Kidney epithelial cell (primary cell): Measurements from ENCODE around the gene AKR1B1. TPM values are rescaled to one million over a fixed set of nuclear protein-coding genes. Genes with fewer than 3 reads are reported as not detected.

Experiments used
- DNase-seq: peaks from one replicate; pipeline ENCODE4 v3.0.0-alpha.2; 2010; ENCODE audit warnings: low read depth
- H3K27me3 ChIP-seq: 2 replicates; pipeline ENCODE4 v1.6.0; 2011; ENCODE audit warnings: low read length; ENCODE audit not compliant: control insufficient read depth, insufficient read depth
- H3K36me3 ChIP-seq: 2 replicates; pipeline ENCODE4 v1.5.1; 2011; ENCODE audit warnings: low read length; ENCODE audit not compliant: control insufficient read depth, insufficient read depth
- H3K4me3 ChIP-seq: 2 replicates; pipeline ENCODE4 v1.5.1; 2011; ENCODE audit warnings: low read depth, mild to moderate bottlenecking, control low read depth, low read length
- total RNA-seq: library from RNA; depleted of rRNA; stranded (reverse); fragments of >200 nt; gene quantifications from 2 replicates; pipeline ENCODE4 v1.2.3, GENCODE V29; 2015
- TF ChIP-seq, protein P1 (sequence below): IDR thresholded peaks from 2 replicates; pipeline ENCODE4 v1.5.1; 2011; ENCODE audit warnings: mild to moderate bottlenecking, moderate library complexity, low read length, control low read depth, inconsistent platforms; ENCODE audit not compliant: insufficient read depth, poor library complexity, severe bottlenecking

The AKR1B1 gene
- total RNA-seq, 1 donor from 2014 or later: 80.0 TPM

DNA sequence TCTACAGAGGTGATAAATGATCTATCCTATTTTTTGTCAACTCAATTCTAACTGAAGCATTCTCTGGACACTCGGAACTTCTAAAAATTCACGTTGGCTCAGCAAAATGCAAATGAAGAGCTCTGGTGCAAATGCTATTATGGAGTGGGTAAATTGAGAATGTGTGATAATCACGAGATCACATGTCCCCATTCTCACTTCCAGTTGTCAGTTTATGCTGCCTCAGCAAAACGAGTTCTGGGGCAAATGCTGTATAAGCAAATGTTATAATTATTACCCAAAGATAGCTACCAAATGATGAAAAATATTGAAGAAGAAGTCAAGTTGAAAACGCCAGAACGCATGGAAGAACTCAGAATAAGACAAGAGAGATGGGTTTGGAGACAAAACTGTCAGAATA lies 29.4 kb downstream of the AKR1B1 start:
- no peak overlapping the region for H3K4me3 ChIP-seq
- no peak for DNase-seq
- TF ChIP-seq, protein P1, sequence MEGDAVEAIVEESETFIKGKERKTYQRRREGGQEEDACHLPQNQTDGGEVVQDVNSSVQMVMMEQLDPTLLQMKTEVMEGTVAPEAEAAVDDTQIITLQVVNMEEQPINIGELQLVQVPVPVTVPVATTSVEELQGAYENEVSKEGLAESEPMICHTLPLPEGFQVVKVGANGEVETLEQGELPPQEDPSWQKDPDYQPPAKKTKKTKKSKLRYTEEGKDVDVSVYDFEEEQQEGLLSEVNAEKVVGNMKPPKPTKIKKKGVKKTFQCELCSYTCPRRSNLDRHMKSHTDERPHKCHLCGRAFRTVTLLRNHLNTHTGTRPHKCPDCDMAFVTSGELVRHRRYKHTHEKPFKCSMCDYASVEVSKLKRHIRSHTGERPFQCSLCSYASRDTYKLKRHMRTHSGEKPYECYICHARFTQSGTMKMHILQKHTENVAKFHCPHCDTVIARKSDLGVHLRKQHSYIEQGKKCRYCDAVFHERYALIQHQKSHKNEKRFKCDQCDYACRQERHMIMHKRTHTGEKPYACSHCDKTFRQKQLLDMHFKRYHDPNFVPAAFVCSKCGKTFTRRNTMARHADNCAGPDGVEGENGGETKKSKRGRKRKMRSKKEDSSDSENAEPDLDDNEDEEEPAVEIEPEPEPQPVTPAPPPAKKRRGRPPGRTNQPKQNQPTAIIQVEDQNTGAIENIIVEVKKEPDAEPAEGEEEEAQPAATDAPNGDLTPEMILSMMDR: no peak
- H3K27me3 ChIP-seq: no peaks in the 10 kb centered on the region
- H3K36me3 ChIP-seq: no peaks in the 10 kb centered on the region

GRCh38 chr7:134428942-134429341 lies 30.0 kb downstream of the AKR1B1 start:
- TF ChIP-seq, protein P1: no peak
- H3K27me3 ChIP-seq: no peaks in the 10 kb centered on the region
- DNase-seq: no peak
- H3K4me3 ChIP-seq: no peak overlapping the region
- H3K36me3 ChIP-seq: no peaks in the 10 kb centered on the region

DNA sequence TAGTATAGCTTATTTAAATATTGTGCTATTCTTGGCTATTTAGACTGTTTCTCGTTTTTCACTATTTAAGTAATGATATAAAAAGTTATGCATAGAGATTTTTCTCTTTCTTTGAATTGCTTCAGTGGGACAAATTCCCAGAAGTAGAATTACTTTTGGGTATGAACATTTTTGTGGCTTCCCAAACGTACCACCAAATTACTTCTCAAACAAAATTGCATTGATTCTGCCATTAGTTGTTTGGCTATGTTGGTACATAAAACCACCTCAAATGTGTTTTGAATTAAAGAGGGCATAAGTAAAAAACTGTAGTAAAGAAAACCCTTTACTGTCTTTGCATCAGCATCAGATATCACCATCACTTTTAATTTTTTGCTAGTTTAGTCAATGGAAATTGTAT lies 31.0 kb downstream of the AKR1B1 start:
- H3K27me3 ChIP-seq: no peaks in the 10 kb centered on the region
- H3K36me3 ChIP-seq: no peaks in the 10 kb centered on the region
- no peak for DNase-seq
- TF ChIP-seq, protein P1: no peak
- no peak overlapping the region for H3K4me3 ChIP-seq

DNA sequence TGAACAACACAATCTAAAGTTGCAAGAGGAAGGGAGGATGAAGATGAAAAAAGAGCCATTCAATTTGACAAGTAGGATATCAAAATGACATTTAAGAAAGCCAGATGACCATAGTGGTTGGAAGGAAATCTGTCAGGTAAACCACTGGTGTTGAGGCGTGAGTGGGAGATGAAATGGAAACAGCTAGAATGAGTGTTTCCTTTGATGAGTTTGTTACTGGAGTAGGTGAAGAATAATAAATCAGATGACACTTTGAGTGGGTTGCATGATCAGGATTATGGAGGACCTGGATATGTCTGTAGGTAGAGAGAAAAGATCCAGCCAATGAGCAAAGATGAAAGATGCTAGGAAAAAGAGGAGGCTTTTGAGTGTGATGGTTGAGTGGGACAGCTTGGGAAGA lies 33.1 kb downstream of the AKR1B1 start:
- H3K36me3 ChIP-seq: no peaks in the 10 kb centered on the region
- H3K27me3 ChIP-seq: no peaks in the 10 kb centered on the region
- DNase-seq: no peak
- TF ChIP-seq, protein P1: no peak
- no peak overlapping the region for H3K4me3 ChIP-seq

GRCh38 chr7:134422638-134423037 lies 36.3 kb downstream of the AKR1B1 start:
- no peaks in the 10 kb centered on the region for H3K36me3 ChIP-seq
- no peak overlapping the region for H3K4me3 ChIP-seq
- TF ChIP-seq, protein P1: no peak
- no peaks in the 10 kb centered on the region for H3K27me3 ChIP-seq
- no peak for DNase-seq

- DNase-seq: no peak
- TF ChIP-seq, protein P1: no peak
- Histone ChIP-seq H3K36me3 (no peaks in the 10 kb centered on the region), H3K4me3 (no peak overlapping the region), H3K27me3 (no peaks in the 10 kb centered on the region)
Measured at GRCh38 chr7:134422008-134422407, 36.9 kb downstream of the AKR1B1 start.
